Heart right ventricle (tissue), 16 donors: ENCODE measurements around the gene CHMP3. TPM values are rescaled to one million over a fixed set of nuclear protein-coding genes. Genes with fewer than 3 reads are reported as not detected.

Source experiments
- ATAC-seq, 8 donors: fragments of 200-7000 bp; cut with Tn5 transposase; one replicate each; pipeline ENCODE4 v1.9.1; 2020; ENCODE audit warnings: mild to moderate bottlenecking in 8 of 8, moderate library complexity in 8 of 8, moderate number of reproducible peaks in 1 of 8
- DNase-seq, 2 donors: peaks; one replicate each; pipeline ENCODE4 v3.0.0-alpha.2; 2020
- H3K27ac ChIP-seq, 10 donors: fragments of 200-600 bp; sonication (generic) in 2 of 10; one replicate each; pipeline versions ENCODE4 v1.5.0 to v1.8.0; 2020 to 2022; ENCODE audit warnings: mild to moderate bottlenecking in 3 of 10
- H3K27me3 ChIP-seq, 7 donors: fragments of 200-600 bp; one replicate each; pipeline ENCODE4 v1.8.0; 2021 to 2022; ENCODE audit warnings: mild to moderate bottlenecking in 2 of 7
- H3K36me3 ChIP-seq, 9 donors: fragments of 200-600 bp; sonication (generic) in 1 of 9; one replicate each; pipeline versions ENCODE4 v1.5.0 to v1.8.0; 2020 to 2022; ENCODE audit warnings: mild to moderate bottlenecking in 2 of 9
- H3K4me1 ChIP-seq, 9 donors: fragments of 200-600 bp; sonication (generic) in 1 of 9; one replicate each; pipeline versions ENCODE4 v1.5.0 to v1.8.0; 2020 to 2022; ENCODE audit warnings: mild to moderate bottlenecking in 4 of 9
- H3K4me3 ChIP-seq, 10 donors: fragments of 200-600 bp; sonication (generic) in 2 of 10; one replicate each; pipeline versions ENCODE4 v1.5.0 to v1.8.0; 2020 to 2022; ENCODE audit warnings: mild to moderate bottlenecking in 7 of 10, moderate library complexity in 2 of 10
- H3K9me3 ChIP-seq, 11 donors: fragments of 200-600 bp in 10 of 11; sonication (generic) in 2 of 11; one replicate each; pipeline versions ENCODE4 v1.5.0 to v1.8.0; 2013 to 2022; ENCODE audit warnings: mild to moderate bottlenecking in 2 of 11, control low read depth in 1 of 11, moderate library complexity in 1 of 11
- CTCF ChIP-seq, 9 donors: fragments of 200-600 bp; sonication (generic) in 2 of 9; IDR thresholded peaks; one replicate each; pipeline versions ENCODE4 v1.5.0 to v1.8.0; 2021 to 2022; ENCODE audit warnings: antibody characterized with exemption in 9 of 9, mild to moderate bottlenecking in 5 of 9, moderate library complexity in 1 of 9
- WGBS, 2 donors: extraction: QIAGEN DNeasy Blood & Tissue Kit; methylation state at CpG; one replicate each; pipeline ENCODE4 v1.1.7; 2013; ENCODE audit warnings: inconsistent platforms in 1 of 2; 5-methylcytosine and 5-hydroxymethylcytosine counted together
- intact Hi-C, 10 donors: fragments of 100-400 bp; cut with DNase I; formaldehyde crosslinking; loops; one replicate each; pipeline versions ENCODE4 v1.11.1 to v1.14.2; 2022
- polyA plus RNA-seq, 2 donors: library from polyadenylated mRNA; stranded (reverse); fragments of 200-250 nt; gene quantifications; one replicate each; pipeline ENCODE4 v1.2.3, GENCODE V29; 2013
- total RNA-seq, 10 donors: library from RNA; stranded (reverse); fragmentation: NEBNext Ultra II Directional in 3 of 10; extraction: Animal tissue kit (Norgen Biotek cat#: 25700) in 3 of 10; gene quantifications; one replicate each; pipeline versions ENCODE4 v1.2.1 to v1.2.4, GENCODE V29; 2021 to 2023
- donor health status: Arrhythmogenic right ventricular cardiomyopathy.
- donor health status: ischemic (EF 13 %, LVEDD 7.1; RV severe dilation, severe dysfunction).
- donor health status: healthy with polysubstance abuse.
- donor health status: DM: no; HTN: yes; CAD: no.
- donor health status: DM: no; HTN: no; CAD: no.
- donor health status: ischemic (EF 25% LVEDD 6.9; RV normal size, moderate dysfunction).
- donor health status: ischemic (EF 25% LVEDD 5.7; RV mildly dilated, moderate dysfunction).
- donor health status: healthy.
- donor health status: DM: yes; HTN: yes; CAD: no.
- donor health status: Ischemic cardiomyopathy.
- donor health status: ischemic (EF 35%, LVEDD 5.7; RV mildly dilated, moderate dysfunction).
- donor health status: nonischemic (EF 11% LVEDD 7.7; RV severe dilation, severe dysfunction).
- donor health status: DM: yes; HTN: yes; CAD: no.
- donor health status: PGD.
- donor health status: ischemic (EF 29% LVEDD 5.4; RV normal size, mild dysfunction).
- donor health status: nonischemic (EF 23%, LVEDD 6.1; RV moderate dilation, normal function).

The CHMP3 gene
- total and polyA plus RNA-seq, 12 donors = 31.3 to 180 (median 158) TPM

GRCh38 chr2:86471637-86472036 is 91.6 kb downstream of the CHMP3 start:
- WGBS, 2 donors = 96% methylated on average over 6 of the region's 6 CpGs
- peaks cover 0 to 41% (median 20%) of the 10 kb centered on the region in 9 donors for H3K4me1 ChIP-seq
- no peak for TF ChIP-seq CTCF (IDR thresholded peaks at IDR 0.05)
- H3K4me3 ChIP-seq = no peak overlapping the region
- H3K27me3 ChIP-seq = no peaks in the 10 kb centered on the region
- intact Hi-C loops = loop anchor here in 1 of 10 donors (10.0 kb wide), 1 partner anchor 143 kb away; no protein-coding TSS in a partner anchor
- peaks cover 0 to 99% (median 53%) of the 10 kb centered on the region in 9 donors for H3K36me3 ChIP-seq
- no peaks in the 10 kb centered on the region for H3K9me3 ChIP-seq
- no peak overlapping the region for H3K27ac ChIP-seq
- no peak for DNase-seq
- ATAC-seq = no peak

GRCh38 chr2:86470890-86471289 is 92.4 kb downstream of the CHMP3 start:
- Histone ChIP-seq H3K4me1 (peaks cover 0 to 41% (median 15%) of the 10 kb centered on the region in 9 donors), H3K4me3 (no peak overlapping the region), H3K27ac (no peak overlapping the region), H3K36me3 (peaks cover 0 to 99% (median 59%) of the 10 kb centered on the region in 9 donors), H3K9me3 (no peaks in the 10 kb centered on the region), H3K27me3 (no peaks in the 10 kb centered on the region)
- intact Hi-C loops = loop anchor here in 1 of 10 donors (10.0 kb wide), 1 partner anchor 144 kb away; no protein-coding TSS in a partner anchor
- no peak for DNase-seq
- no peak for TF ChIP-seq CTCF (IDR thresholded peaks at IDR 0.05)
- ATAC-seq = no peak
- WGBS, 2 donors = 82 to 83% methylated on average over 1 of the region's 1 CpG

GRCh38 chr2:86468162-86469033 is 94.8 kb downstream of the CHMP3 start:
- ATAC-seq (no peak), DNase-seq (no peak)
- WGBS, 2 donors = 63 to 80% methylated on average over 7 of the region's 7 CpGs
- peaks cover 0 to 100% (median 53%) of the 10 kb centered on the region in 9 donors for H3K36me3 ChIP-seq
- no peak for TF ChIP-seq CTCF (IDR thresholded peaks at IDR 0.05)
- no peaks in the 10 kb centered on the region for H3K27me3 ChIP-seq
- H3K4me3 ChIP-seq = no peak overlapping the region
- H3K27ac ChIP-seq = no peak overlapping the region
- intact Hi-C loops = no loop called here
- peaks cover 0 to 60% (median 32%) of the 10 kb centered on the region in 9 donors for H3K4me1 ChIP-seq
- no peaks in the 10 kb centered on the region for H3K9me3 ChIP-seq

GRCh38 chr2:86466306-86466705 is 96.9 kb downstream of the CHMP3 start:
- Histone ChIP-seq H3K27me3 (no peaks in the 10 kb centered on the region), H3K36me3 (peaks cover 0 to 100% (median 48%) of the 10 kb centered on the region in 9 donors), H3K4me1 (peaks cover 0 to 64% (median 32%) of the 10 kb centered on the region in 9 donors), H3K27ac (no peak overlapping the region), H3K4me3 (no peak overlapping the region), H3K9me3 (no peaks in the 10 kb centered on the region)
- 86 to 90% methylated on average over 1 of the region's 1 CpG for WGBS, 2 donors
- no peak for TF ChIP-seq CTCF (IDR thresholded peaks at IDR 0.05)
- DNase-seq (no peak), ATAC-seq (peak in 1 of 8 donors; percentile 38)
- intact Hi-C loops = no loop called here
